Kidney (tissue), 14 donors: ENCODE measurements around the gene TMEM87B. TPM values are rescaled to one million over a fixed set of nuclear protein-coding genes. Genes with fewer than 3 reads are reported as not detected.

ENCODE experiments used
- DNase-seq, 5 donors: peaks; one replicate each; pipeline ENCODE4 v3.0.0-alpha.2; 2013 to 2020
- FAIRE-seq: peaks from 2 replicates; lab custom pipeline; 2012; peaks lifted over from hg19 to GRCh38; lab: Jason Lieb, UNC
- H3K27ac ChIP-seq, 2 donors: one replicate each; pipeline ENCODE4 v1.7.0; 2013; ENCODE audit warnings: low read depth in 2 of 2, low read length in 2 of 2, inconsistent platforms in 1 of 2
- H3K27me3 ChIP-seq: one replicate; pipeline ENCODE4 v1.7.1; 2013; ENCODE audit warnings: low read length, inconsistent platforms; ENCODE audit not compliant: control insufficient read depth, insufficient read depth
- H3K36me3 ChIP-seq, 3 donors: one replicate each; pipeline versions ENCODE4 v1.7.0 to v1.7.1; 2013; ENCODE audit warnings: low read length in 3 of 3, control low read depth in 1 of 3, inconsistent platforms in 1 of 3; ENCODE audit not compliant: insufficient read depth in 3 of 3, control insufficient read depth in 2 of 3
- H3K4me1 ChIP-seq, 3 donors: one replicate each; pipeline versions ENCODE4 v1.7.0 to v1.7.1; 2013; ENCODE audit warnings: low read length in 3 of 3, inconsistent platforms in 1 of 3, low read depth in 1 of 3; ENCODE audit not compliant: control insufficient read depth in 2 of 3, insufficient read depth in 2 of 3
- H3K4me3 ChIP-seq, 3 donors: one replicate each; pipeline versions ENCODE4 v1.7.0 to v1.8.1; 2013; ENCODE audit warnings: low read length in 3 of 3, control low read depth in 1 of 3, inconsistent platforms in 1 of 3
- H3K9ac ChIP-seq, 3 donors: one replicate each; pipeline versions ENCODE4 v1.7.0 to v1.7.1; 2013; ENCODE audit warnings: low read length in 3 of 3, control low read depth in 1 of 3, inconsistent platforms in 1 of 3
- H3K9me3 ChIP-seq, 3 donors: one replicate each; pipeline versions ENCODE4 v1.7.0 to v1.7.1; 2013; ENCODE audit warnings: low read length in 3 of 3, control low read depth in 1 of 3, inconsistent platforms in 1 of 3; ENCODE audit not compliant: control insufficient read depth in 2 of 3, insufficient read depth in 1 of 3
- intact Hi-C: fragments of 100-400 bp; cut with DNase I; formaldehyde crosslinking; loops from one replicate; pipeline ENCODE4 v1.11.1; 2022
- polyA plus RNA-seq: library from polyadenylated mRNA; stranded (reverse); fragments of 350-450 nt; fragmentation: Illumina TruSeq; extraction: RNeasy Lipid Tissue Mini Kit (QIAGEN cat#74804); gene quantifications from one replicate; pipeline ENCODE4 v1.2.3, GENCODE V29; 2014; ENCODE audit warnings: low read depth, low replicate concordance; ENCODE audit not compliant: insufficient read depth
- total RNA-seq: library from RNA; stranded (reverse); fragmentation: NEBNext Ultra II Directional; extraction: Animal tissue kit (Norgen Biotek cat#: 25700); gene quantifications from one replicate; pipeline ENCODE4 v1.2.1, GENCODE V29; 2021
- TF ChIP-seq, protein P1 (sequence below): IDR thresholded peaks from 3 replicates; pipeline ENCODE4 v1.5.1; 2012; ENCODE audit warnings: mild to moderate bottlenecking, moderate library complexity, borderline replicate concordance; ENCODE audit not compliant: insufficient read depth; ENCODE audit errors: extremely low read depth
- donor health status: control.
- donor health status: control.
- donor health status: control.
- donor health status: control.
- donor health status: control.
- donor health status: DM: yes; HTN: yes; CAD: no.
- donor health status: Normal renal cell carcinoma (clear cell type).

TMEM87B gene
- total and polyA plus RNA-seq, 2 donors from 2014 or later = 6.5 to 21.9 TPM

DNA sequence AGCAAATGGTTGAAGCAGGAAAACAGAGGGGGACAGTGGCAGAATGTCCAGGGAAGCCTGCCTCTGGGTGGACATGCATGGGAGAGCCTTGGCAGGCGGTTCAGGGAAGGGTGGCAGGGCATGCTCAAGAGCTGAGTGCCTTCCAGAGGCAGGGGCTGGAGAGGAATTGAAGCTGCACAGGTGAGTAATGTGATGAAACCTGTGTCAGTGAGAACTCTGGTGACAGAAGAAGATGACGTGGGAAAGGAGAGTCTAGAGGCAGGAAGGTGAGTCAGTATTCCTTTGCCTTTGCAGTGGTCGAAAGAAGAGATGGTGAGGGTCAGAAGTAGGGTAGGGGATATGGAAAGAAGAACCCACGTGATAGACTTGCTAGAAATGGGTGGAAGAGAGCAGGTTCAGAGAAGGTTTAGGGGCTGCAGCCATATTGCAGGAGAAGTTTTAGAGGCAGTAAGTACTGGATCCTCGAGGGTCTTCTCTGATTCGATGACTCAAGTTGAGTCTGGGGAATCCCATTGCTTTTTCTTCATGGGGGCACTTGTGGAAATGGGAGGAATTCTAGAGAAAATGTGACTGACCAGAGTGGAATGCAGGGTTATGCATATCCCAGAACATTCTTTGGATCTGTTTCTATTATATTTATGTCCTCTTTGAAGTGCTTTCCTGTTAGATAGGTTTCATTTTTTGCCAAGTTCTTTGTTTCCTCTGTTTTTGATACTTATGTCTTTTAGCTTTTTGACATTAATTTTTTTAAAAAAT lies 37.4 kb downstream of the TMEM87B start:
- no peaks in the 10 kb centered on the region for H3K27me3 ChIP-seq
- no peaks in the 10 kb centered on the region for H3K4me1 ChIP-seq
- H3K36me3 ChIP-seq = peaks cover 0 to 16% (median 14%) of the 10 kb centered on the region in 3 donors
- intact Hi-C loops = no loop called here
- no peak overlapping the region for H3K4me3 ChIP-seq
- TF ChIP-seq, protein P1, sequence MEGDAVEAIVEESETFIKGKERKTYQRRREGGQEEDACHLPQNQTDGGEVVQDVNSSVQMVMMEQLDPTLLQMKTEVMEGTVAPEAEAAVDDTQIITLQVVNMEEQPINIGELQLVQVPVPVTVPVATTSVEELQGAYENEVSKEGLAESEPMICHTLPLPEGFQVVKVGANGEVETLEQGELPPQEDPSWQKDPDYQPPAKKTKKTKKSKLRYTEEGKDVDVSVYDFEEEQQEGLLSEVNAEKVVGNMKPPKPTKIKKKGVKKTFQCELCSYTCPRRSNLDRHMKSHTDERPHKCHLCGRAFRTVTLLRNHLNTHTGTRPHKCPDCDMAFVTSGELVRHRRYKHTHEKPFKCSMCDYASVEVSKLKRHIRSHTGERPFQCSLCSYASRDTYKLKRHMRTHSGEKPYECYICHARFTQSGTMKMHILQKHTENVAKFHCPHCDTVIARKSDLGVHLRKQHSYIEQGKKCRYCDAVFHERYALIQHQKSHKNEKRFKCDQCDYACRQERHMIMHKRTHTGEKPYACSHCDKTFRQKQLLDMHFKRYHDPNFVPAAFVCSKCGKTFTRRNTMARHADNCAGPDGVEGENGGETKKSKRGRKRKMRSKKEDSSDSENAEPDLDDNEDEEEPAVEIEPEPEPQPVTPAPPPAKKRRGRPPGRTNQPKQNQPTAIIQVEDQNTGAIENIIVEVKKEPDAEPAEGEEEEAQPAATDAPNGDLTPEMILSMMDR = no peak
- H3K9ac ChIP-seq = no peak overlapping the region
- no peak for FAIRE-seq
- H3K27ac ChIP-seq = no peak overlapping the region
- no peaks in the 10 kb centered on the region for H3K9me3 ChIP-seq
- no peak for DNase-seq

- no peaks in the 10 kb centered on the region for H3K27me3 ChIP-seq
- H3K27ac ChIP-seq = no peak overlapping the region
- H3K9ac ChIP-seq = no peak overlapping the region
Measured at GRCh38 chr2:112093216-112093615, 38.1 kb downstream of the TMEM87B start.

GRCh38 chr2:112095681-112096080 lies 40.6 kb downstream of the TMEM87B start:
- intact Hi-C loops = no loop called here
- H3K27me3 ChIP-seq = no peaks in the 10 kb centered on the region
- no peak overlapping the region for H3K4me3 ChIP-seq
- FAIRE-seq (no peak), DNase-seq (no peak)
- H3K4me1 ChIP-seq = no peaks in the 10 kb centered on the region
- peaks cover 7 to 12% (median 8%) of the 10 kb centered on the region in 3 donors for H3K36me3 ChIP-seq
- H3K9ac ChIP-seq = no peak overlapping the region
- H3K27ac ChIP-seq = no peak overlapping the region
- TF ChIP-seq, protein P1 = no peak
- H3K9me3 ChIP-seq = no peaks in the 10 kb centered on the region

More at GRCh38 chr2:112093216-112093615, 38.1 kb downstream of the TMEM87B start:
- FAIRE-seq (no peak), DNase-seq (peak in 1 of 5 donors; percentile 16)
- Histone ChIP-seq H3K4me3 (no peak overlapping the region), H3K4me1 (no peaks in the 10 kb centered on the region), H3K9me3 (no peaks in the 10 kb centered on the region), H3K36me3 (peaks cover 0 to 9% (median 9%) of the 10 kb centered on the region in 3 donors)
- intact Hi-C loops = no loop called here
- TF ChIP-seq, protein P1 = no peak

DNA sequence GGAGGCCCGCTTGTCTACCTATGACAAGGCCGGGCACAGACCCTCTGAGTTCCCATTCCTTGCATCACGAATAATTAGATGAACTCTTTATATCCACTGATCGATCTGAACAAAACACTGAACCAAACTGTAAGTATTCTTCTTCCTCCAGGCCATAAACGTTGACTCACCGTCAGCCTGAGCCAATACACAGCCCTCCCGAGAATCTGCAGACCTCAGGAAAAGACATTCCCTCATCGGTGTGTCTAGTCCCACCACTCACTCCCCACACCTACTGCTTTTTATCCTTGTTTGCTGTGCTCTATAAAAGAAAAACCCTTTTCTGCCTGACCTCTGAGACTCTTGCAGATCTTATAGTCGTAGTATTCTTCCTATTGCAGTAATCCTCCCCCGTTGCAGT lies 41.0 kb downstream of the TMEM87B start:
- FAIRE-seq (no peak), DNase-seq (no peak)
- TF ChIP-seq, protein P1 = no peak
- Histone ChIP-seq H3K27ac (no peak overlapping the region), H3K27me3 (no peaks in the 10 kb centered on the region), H3K9ac (no peak overlapping the region), H3K4me1 (no peaks in the 10 kb centered on the region), H3K36me3 (peaks cover 7 to 12% (median 8%) of the 10 kb centered on the region in 3 donors), H3K9me3 (no peaks in the 10 kb centered on the region), H3K4me3 (no peak overlapping the region)
- intact Hi-C loops = no loop called here
